ENCODE measurements around the gene PATJ. TPM values are rescaled to one million over a fixed set of nuclear protein-coding genes. Genes with fewer than 3 reads are reported as not detected.
"Not testable (repeated sequence)": the region's sequence is repeated elsewhere in the genome, so short reads cannot be mapped to it uniquely, and the experiment has no call there.

PATJ gene
- total and polyA plus RNA-seq, 2 donors (not counting 1 experiment from before 2014, with no cell fraction given), result 8.0 to 45.3 TPM

- Histone ChIP-seq H3K4me1 (ENCODE audit: control insufficient read depth in 2 of 2, insufficient read depth in 2 of 2, low read length in 2 of 2) (no peaks in the 10 kb centered on the region), H3K4me3 (ENCODE audit: control extremely low read depth in 1 of 5, extremely low read depth in 1 of 5, insufficient read depth in 1 of 5, low read depth in 2 of 5, low read length in 4 of 5) (no peak overlapping the region), H3K9me3 (ENCODE audit: control extremely low read depth in 1 of 3, control insufficient read depth in 2 of 3, insufficient read depth in 1 of 3, low read length in 2 of 3) (no peaks in the 10 kb centered on the region), H3K79me2 (ENCODE audit: control insufficient read depth, insufficient read depth, low read length) (no peaks in the 10 kb centered on the region), H3K27me3 (replicated peaks in 1 of 4; ENCODE audit: control extremely low read depth in 1 of 4, control insufficient read depth in 3 of 4, insufficient read depth in 4 of 4, low read length in 3 of 4) (no peaks in the 10 kb centered on the region), H4K20me1 (ENCODE audit: control insufficient read depth, insufficient read depth, low read length, poor library complexity, severe bottlenecking) (no peaks in the 10 kb centered on the region), H2AFZ (ENCODE audit: insufficient read depth, low read depth, low read length, poor library complexity, severe bottlenecking) (no peak overlapping the region), H3K4me2 (replicated peaks; ENCODE audit: low read depth, low read length, poor library complexity, severe bottlenecking) (no peak overlapping the region), H3K9ac (ENCODE audit: low read length) (no peak overlapping the region), H3K36me3 (replicated peaks in 1 of 2; ENCODE audit: control extremely low read depth in 1 of 2, control insufficient read depth in 1 of 2, extremely low read depth in 1 of 2, insufficient read depth in 2 of 2, low read length in 1 of 2) (no peaks in the 10 kb centered on the region), H3K27ac (ENCODE audit: low read length in 2 of 2) (no peak overlapping the region)
- H3K27ac Mint-ChIP-seq, result no peak overlapping the region
- no peak for TF ChIP-seq EZH2 (IDR thresholded peaks at IDR 0.05; ENCODE audit: borderline replicate concordance, insufficient read depth, low read depth, low read length, poor library complexity, severe bottlenecking)
- TF ChIP-seq, protein P1, sequence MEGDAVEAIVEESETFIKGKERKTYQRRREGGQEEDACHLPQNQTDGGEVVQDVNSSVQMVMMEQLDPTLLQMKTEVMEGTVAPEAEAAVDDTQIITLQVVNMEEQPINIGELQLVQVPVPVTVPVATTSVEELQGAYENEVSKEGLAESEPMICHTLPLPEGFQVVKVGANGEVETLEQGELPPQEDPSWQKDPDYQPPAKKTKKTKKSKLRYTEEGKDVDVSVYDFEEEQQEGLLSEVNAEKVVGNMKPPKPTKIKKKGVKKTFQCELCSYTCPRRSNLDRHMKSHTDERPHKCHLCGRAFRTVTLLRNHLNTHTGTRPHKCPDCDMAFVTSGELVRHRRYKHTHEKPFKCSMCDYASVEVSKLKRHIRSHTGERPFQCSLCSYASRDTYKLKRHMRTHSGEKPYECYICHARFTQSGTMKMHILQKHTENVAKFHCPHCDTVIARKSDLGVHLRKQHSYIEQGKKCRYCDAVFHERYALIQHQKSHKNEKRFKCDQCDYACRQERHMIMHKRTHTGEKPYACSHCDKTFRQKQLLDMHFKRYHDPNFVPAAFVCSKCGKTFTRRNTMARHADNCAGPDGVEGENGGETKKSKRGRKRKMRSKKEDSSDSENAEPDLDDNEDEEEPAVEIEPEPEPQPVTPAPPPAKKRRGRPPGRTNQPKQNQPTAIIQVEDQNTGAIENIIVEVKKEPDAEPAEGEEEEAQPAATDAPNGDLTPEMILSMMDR (IDR thresholded peaks at IDR 0.05), result no peak
- WGBS (ENCODE audit: insufficient coverage), result no CpG with 5 or more reads among the region's 3 CpGs
- intact Hi-C loops (cut with micrococcal nuclease), result no loop called here
- H3K4me1 Mint-ChIP-seq, result no peaks in the 10 kb centered on the region
- ChIA-PET CTCF (no interaction called here), POLR2A (no interaction called here)
- H3K9me3 Mint-ChIP-seq (ENCODE audit: insufficient read depth), result no peaks in the 10 kb centered on the region
- H3K4me3 Mint-ChIP-seq, result no peak overlapping the region
- H3K27me3 Mint-ChIP-seq, result no peaks in the 10 kb centered on the region
- ATAC-seq (ENCODE audit: low read depth), result no peak
- no peak for DNase-seq
Observed at GRCh38 chr1:61961009-61961408, 218.7 kb downstream of the PATJ start.

DNA sequence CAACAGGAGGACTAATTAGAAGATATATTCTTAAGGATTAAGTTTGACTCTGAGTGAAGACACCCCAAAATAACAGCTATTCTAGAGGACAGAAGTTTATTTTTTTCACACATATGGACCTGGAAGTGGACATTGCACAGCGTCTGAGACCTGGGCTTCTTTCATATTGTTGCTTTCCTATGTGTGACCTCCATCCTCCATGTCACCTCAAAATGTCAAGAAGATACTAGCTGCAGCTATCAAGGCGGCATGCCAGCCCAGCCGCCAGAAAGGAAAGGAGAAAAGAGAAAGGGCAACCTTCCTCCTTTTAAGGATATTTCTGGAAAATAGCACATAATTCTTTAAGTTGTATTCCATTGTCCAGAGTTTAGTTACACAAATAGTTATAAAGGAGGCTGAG is 220.4 kb downstream of the PATJ start:
- DNase-seq (no peak), ATAC-seq (ENCODE audit: low read depth) (no peak)
- Histone ChIP-seq H3K4me1 (ENCODE audit: control insufficient read depth in 2 of 2, insufficient read depth in 2 of 2, low read length in 2 of 2) (no peaks in the 10 kb centered on the region), H3K9ac (ENCODE audit: low read length) (no peak overlapping the region), H3K4me3 (ENCODE audit: control extremely low read depth in 1 of 5, extremely low read depth in 1 of 5, insufficient read depth in 1 of 5, low read depth in 2 of 5, low read length in 4 of 5) (no peak overlapping the region), H3K36me3 (replicated peaks in 1 of 2; ENCODE audit: control extremely low read depth in 1 of 2, control insufficient read depth in 1 of 2, extremely low read depth in 1 of 2, insufficient read depth in 2 of 2, low read length in 1 of 2) (no peaks in the 10 kb centered on the region), H3K27me3 (replicated peaks in 1 of 4; ENCODE audit: control extremely low read depth in 1 of 4, control insufficient read depth in 3 of 4, insufficient read depth in 4 of 4, low read length in 3 of 4) (no peaks in the 10 kb centered on the region), H3K79me2 (ENCODE audit: control insufficient read depth, insufficient read depth, low read length) (no peaks in the 10 kb centered on the region), H2AFZ (ENCODE audit: insufficient read depth, low read depth, low read length, poor library complexity, severe bottlenecking) (no peak overlapping the region), H3K4me2 (replicated peaks; ENCODE audit: low read depth, low read length, poor library complexity, severe bottlenecking) (no peak overlapping the region), H4K20me1 (ENCODE audit: control insufficient read depth, insufficient read depth, low read length, poor library complexity, severe bottlenecking) (no peaks in the 10 kb centered on the region), H3K9me3 (ENCODE audit: control extremely low read depth in 1 of 3, control insufficient read depth in 2 of 3, insufficient read depth in 1 of 3, low read length in 2 of 3) (no peaks in the 10 kb centered on the region), H3K27ac (ENCODE audit: low read length in 2 of 2) (no peak overlapping the region)
- 100% methylated on average over 1 of the region's 3 CpGs for WGBS (ENCODE audit: insufficient coverage)
- Mint-ChIP-seq H3K27ac (no peak overlapping the region), H3K27me3 (no peaks in the 10 kb centered on the region), H3K9me3 (ENCODE audit: insufficient read depth) (no peaks in the 10 kb centered on the region), H3K4me3 (no peak overlapping the region), H3K4me1 (no peaks in the 10 kb centered on the region)
- TF ChIP-seq, protein P1 (IDR thresholded peaks at IDR 0.05), result no peak
- no peak for TF ChIP-seq EZH2 (IDR thresholded peaks at IDR 0.05; ENCODE audit: borderline replicate concordance, insufficient read depth, low read depth, low read length, poor library complexity, severe bottlenecking)
- intact Hi-C loops (cut with micrococcal nuclease), result no loop called here
- ChIA-PET CTCF (no interaction called here), POLR2A (no interaction called here)

GRCh38 chr1:61966450-61967225 is 224.4 kb downstream of the PATJ start:
- H3K79me2 ChIP-seq (ENCODE audit: control insufficient read depth, insufficient read depth, low read length); H3K27ac Mint-ChIP-seq; H4K20me1 ChIP-seq (ENCODE audit: control insufficient read depth, insufficient read depth, low read length, poor library complexity, severe bottlenecking); H3K36me3 ChIP-seq (replicated peaks in 1 of 2; ENCODE audit: control extremely low read depth in 1 of 2, control insufficient read depth in 1 of 2, extremely low read depth in 1 of 2, insufficient read depth in 2 of 2, low read length in 1 of 2); DNase-seq; POLR2A ChIA-PET; CTCF ChIA-PET; H3K27me3 ChIP-seq (replicated peaks in 1 of 4; ENCODE audit: control extremely low read depth in 1 of 4, control insufficient read depth in 3 of 4, insufficient read depth in 4 of 4, low read length in 3 of 4); H3K4me2 ChIP-seq (replicated peaks; ENCODE audit: low read depth, low read length, poor library complexity, severe bottlenecking); H3K9me3 ChIP-seq (ENCODE audit: control extremely low read depth in 1 of 3, control insufficient read depth in 2 of 3, insufficient read depth in 1 of 3, low read length in 2 of 3); H3K4me1 Mint-ChIP-seq; H3K4me3 Mint-ChIP-seq; H3K9me3 Mint-ChIP-seq (ENCODE audit: insufficient read depth); H3K4me1 ChIP-seq (ENCODE audit: control insufficient read depth in 2 of 2, insufficient read depth in 2 of 2, low read length in 2 of 2); H3K4me3 ChIP-seq (ENCODE audit: control extremely low read depth in 1 of 5, extremely low read depth in 1 of 5, insufficient read depth in 1 of 5, low read depth in 2 of 5, low read length in 4 of 5); H3K9ac ChIP-seq (ENCODE audit: low read length); ATAC-seq (ENCODE audit: low read depth); H3K27me3 Mint-ChIP-seq; H3K27ac ChIP-seq (ENCODE audit: low read length in 2 of 2); intact Hi-C loops (cut with micrococcal nuclease); H2AFZ ChIP-seq (ENCODE audit: insufficient read depth, low read depth, low read length, poor library complexity, severe bottlenecking): not testable (repeated sequence)
- 93% methylated on average over 3 of the region's 9 CpGs for WGBS (ENCODE audit: insufficient coverage)
